Measurements from ENCODE around the gene EXOC3.

EXOC3 gene

GRCh38 chr5:453725-454481 lies 10.9 kb downstream of the EXOC3 start:
- no peak overlapping the region for H3K27ac ChIP-seq
- peaks cover 65% of the 10 kb centered on the region for H3K36me3 ChIP-seq (replicated peaks)
- in situ Hi-C loops (cut with HindIII; ENCODE audit: low pct_ligation_motif_present, low sequenced_read_pairs) = no loop called here

GRCh38 chr5:454936-455335 lies 12.0 kb downstream of the EXOC3 start:
- peaks cover 56% of the 10 kb centered on the region for H3K36me3 ChIP-seq (replicated peaks)
- no peak for TF ChIP-seq CTCF (IDR thresholded peaks at IDR 0.05; ENCODE audit: low read depth, low read length, missing control alignments)

More at GRCh38 chr5:453725-454481, 10.9 kb downstream of the EXOC3 start:
- DNase-seq = no peak
- no peak for TF ChIP-seq CTCF (IDR thresholded peaks at IDR 0.05; ENCODE audit: low read depth, low read length, missing control alignments)
- Histone ChIP-seq H3K4me3 (ENCODE audit: low read depth, low read length) (no peak overlapping the region), H3K27me3 (replicated peaks) (no peaks in the 10 kb centered on the region)

GRCh38 chr5:455806-456205 lies 12.8 kb downstream of the EXOC3 start:
- peaks cover 51% of the 10 kb centered on the region for H3K36me3 ChIP-seq (replicated peaks)
- no peak for DNase-seq
- no peak for TF ChIP-seq CTCF (IDR thresholded peaks at IDR 0.05; ENCODE audit: low read depth, low read length, missing control alignments)
- H3K27ac ChIP-seq = no peak overlapping the region
- no peak overlapping the region for H3K4me3 ChIP-seq (ENCODE audit: low read depth, low read length)
- in situ Hi-C loops (cut with HindIII; ENCODE audit: low pct_ligation_motif_present, low sequenced_read_pairs) = no loop called here
- no peaks in the 10 kb centered on the region for H3K27me3 ChIP-seq (replicated peaks)

More at GRCh38 chr5:454936-455335, 12.0 kb downstream of the EXOC3 start:
- no peak overlapping the region for H3K27ac ChIP-seq
- H3K27me3 ChIP-seq (replicated peaks) = no peaks in the 10 kb centered on the region
- no peak overlapping the region for H3K4me3 ChIP-seq (ENCODE audit: low read depth, low read length)
- no peak for DNase-seq
- in situ Hi-C loops (cut with HindIII; ENCODE audit: low pct_ligation_motif_present, low sequenced_read_pairs) = no loop called here

- peaks cover 49% of the 10 kb centered on the region for H3K36me3 ChIP-seq (replicated peaks)
- H3K27ac ChIP-seq = no peak overlapping the region
- no peaks in the 10 kb centered on the region for H3K27me3 ChIP-seq (replicated peaks)
- TF ChIP-seq CTCF (IDR thresholded peaks at IDR 0.05; ENCODE audit: low read depth, low read length, missing control alignments) = no peak
- no peak overlapping the region for H3K4me3 ChIP-seq (ENCODE audit: low read depth, low read length)
- DNase-seq = no peak
- in situ Hi-C loops (cut with HindIII; ENCODE audit: low pct_ligation_motif_present, low sequenced_read_pairs) = no loop called here
Measured at GRCh38 chr5:456351-457194, 13.6 kb downstream of the EXOC3 start.

- H3K36me3 ChIP-seq (replicated peaks) = peaks cover 48% of the 10 kb centered on the region
- H3K27me3 ChIP-seq (replicated peaks) = no peaks in the 10 kb centered on the region
- H3K4me3 ChIP-seq (ENCODE audit: low read depth, low read length) = no peak overlapping the region
- DNase-seq = no peak
- in situ Hi-C loops (cut with HindIII; ENCODE audit: low pct_ligation_motif_present, low sequenced_read_pairs) = no loop called here
- TF ChIP-seq CTCF (IDR thresholded peaks at IDR 0.05; ENCODE audit: low read depth, low read length, missing control alignments) = no peak
- H3K27ac ChIP-seq = no peak overlapping the region
Measured at GRCh38 chr5:457195-457961, 14.4 kb downstream of the EXOC3 start.
